ENCODE measurements around the gene MUC12. TPM values are rescaled to one million over a fixed set of nuclear protein-coding genes. Genes with fewer than 3 reads are reported as not detected.

MUC12 gene
- total and polyA plus RNA-seq, 4 donors: 0.16 TPM; not detected in 3

DNA sequence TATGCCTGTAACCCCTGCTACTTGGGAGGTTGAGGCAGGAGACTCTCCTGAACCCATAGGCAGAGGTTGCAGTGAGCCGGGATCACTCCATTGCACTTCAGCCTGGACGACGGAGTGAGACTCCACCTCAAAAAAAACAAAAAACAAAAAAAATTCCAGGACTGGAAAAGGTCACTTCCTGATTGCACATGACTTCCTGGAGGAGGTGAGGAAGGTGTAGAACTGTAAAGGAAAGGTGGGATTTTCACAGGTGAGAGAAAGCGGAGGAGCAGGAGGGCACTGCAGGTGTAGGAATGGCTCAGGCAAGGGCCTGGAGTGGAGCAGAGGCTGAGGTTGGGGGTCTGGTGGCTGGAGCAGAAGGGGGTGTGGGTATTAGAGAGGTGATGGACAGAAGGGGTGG lies 23.3 kb upstream of the MUC12 start:
- no peak for TF ChIP-seq RAD21 (IDR thresholded peaks at IDR 0.05)
- TF ChIP-seq HNF4G (IDR thresholded peaks at IDR 0.05): no peak
- no peak for TF ChIP-seq JUND (IDR thresholded peaks at IDR 0.05)
- no peak for TF ChIP-seq EGR1 (IDR thresholded peaks at IDR 0.05; ENCODE audit: low read depth in 2 of 2)
- TF ChIP-seq, protein P1, sequence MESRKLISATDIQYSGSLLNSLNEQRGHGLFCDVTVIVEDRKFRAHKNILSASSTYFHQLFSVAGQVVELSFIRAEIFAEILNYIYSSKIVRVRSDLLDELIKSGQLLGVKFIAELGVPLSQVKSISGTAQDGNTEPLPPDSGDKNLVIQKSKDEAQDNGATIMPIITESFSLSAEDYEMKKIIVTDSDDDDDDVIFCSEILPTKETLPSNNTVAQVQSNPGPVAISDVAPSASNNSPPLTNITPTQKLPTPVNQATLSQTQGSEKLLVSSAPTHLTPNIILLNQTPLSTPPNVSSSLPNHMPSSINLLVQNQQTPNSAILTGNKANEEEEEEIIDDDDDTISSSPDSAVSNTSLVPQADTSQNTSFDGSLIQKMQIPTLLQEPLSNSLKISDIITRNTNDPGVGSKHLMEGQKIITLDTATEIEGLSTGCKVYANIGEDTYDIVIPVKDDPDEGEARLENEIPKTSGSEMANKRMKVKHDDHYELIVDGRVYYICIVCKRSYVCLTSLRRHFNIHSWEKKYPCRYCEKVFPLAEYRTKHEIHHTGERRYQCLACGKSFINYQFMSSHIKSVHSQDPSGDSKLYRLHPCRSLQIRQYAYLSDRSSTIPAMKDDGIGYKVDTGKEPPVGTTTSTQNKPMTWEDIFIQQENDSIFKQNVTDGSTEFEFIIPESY (IDR thresholded peaks at IDR 0.05): no peak
- no peak for TF ChIP-seq HNF4A (conservative IDR thresholded peaks at IDR 0.05)
- no peak for TF ChIP-seq FOXA2 (IDR thresholded peaks at IDR 0.05)
- TF ChIP-seq SP1 (IDR thresholded peaks at IDR 0.05): no peak
- TF ChIP-seq NR2F2 (IDR thresholded peaks at IDR 0.05): no peak
- no peak for TF ChIP-seq YY1 (IDR thresholded peaks at IDR 0.05)
- no peak for TF ChIP-seq FOXA1 (IDR thresholded peaks at IDR 0.05)
- TF ChIP-seq GABPA (IDR thresholded peaks at IDR 0.05 in 1 of 2, conservative IDR thresholded peaks at IDR 0.05 in 1 of 2): no peak
- TF ChIP-seq, protein P2, sequence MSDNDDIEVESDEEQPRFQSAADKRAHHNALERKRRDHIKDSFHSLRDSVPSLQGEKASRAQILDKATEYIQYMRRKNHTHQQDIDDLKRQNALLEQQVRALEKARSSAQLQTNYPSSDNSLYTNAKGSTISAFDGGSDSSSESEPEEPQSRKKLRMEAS (IDR thresholded peaks at IDR 0.05): no peak
- TF ChIP-seq TAF1 (conservative IDR thresholded peaks at IDR 0.05): no peak
- TF ChIP-seq, protein P3, sequence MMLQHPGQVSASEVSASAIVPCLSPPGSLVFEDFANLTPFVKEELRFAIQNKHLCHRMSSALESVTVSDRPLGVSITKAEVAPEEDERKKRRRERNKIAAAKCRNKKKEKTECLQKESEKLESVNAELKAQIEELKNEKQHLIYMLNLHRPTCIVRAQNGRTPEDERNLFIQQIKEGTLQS (IDR thresholded peaks at IDR 0.05): no peak
- TF ChIP-seq RXRA (IDR thresholded peaks at IDR 0.05): no peak
- TF ChIP-seq, protein P4, sequence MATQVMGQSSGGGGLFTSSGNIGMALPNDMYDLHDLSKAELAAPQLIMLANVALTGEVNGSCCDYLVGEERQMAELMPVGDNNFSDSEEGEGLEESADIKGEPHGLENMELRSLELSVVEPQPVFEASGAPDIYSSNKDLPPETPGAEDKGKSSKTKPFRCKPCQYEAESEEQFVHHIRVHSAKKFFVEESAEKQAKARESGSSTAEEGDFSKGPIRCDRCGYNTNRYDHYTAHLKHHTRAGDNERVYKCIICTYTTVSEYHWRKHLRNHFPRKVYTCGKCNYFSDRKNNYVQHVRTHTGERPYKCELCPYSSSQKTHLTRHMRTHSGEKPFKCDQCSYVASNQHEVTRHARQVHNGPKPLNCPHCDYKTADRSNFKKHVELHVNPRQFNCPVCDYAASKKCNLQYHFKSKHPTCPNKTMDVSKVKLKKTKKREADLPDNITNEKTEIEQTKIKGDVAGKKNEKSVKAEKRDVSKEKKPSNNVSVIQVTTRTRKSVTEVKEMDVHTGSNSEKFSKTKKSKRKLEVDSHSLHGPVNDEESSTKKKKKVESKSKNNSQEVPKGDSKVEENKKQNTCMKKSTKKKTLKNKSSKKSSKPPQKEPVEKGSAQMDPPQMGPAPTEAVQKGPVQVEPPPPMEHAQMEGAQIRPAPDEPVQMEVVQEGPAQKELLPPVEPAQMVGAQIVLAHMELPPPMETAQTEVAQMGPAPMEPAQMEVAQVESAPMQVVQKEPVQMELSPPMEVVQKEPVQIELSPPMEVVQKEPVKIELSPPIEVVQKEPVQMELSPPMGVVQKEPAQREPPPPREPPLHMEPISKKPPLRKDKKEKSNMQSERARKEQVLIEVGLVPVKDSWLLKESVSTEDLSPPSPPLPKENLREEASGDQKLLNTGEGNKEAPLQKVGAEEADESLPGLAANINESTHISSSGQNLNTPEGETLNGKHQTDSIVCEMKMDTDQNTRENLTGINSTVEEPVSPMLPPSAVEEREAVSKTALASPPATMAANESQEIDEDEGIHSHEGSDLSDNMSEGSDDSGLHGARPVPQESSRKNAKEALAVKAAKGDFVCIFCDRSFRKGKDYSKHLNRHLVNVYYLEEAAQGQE (IDR thresholded peaks at IDR 0.05): no peak
- TF ChIP-seq, protein P5, sequence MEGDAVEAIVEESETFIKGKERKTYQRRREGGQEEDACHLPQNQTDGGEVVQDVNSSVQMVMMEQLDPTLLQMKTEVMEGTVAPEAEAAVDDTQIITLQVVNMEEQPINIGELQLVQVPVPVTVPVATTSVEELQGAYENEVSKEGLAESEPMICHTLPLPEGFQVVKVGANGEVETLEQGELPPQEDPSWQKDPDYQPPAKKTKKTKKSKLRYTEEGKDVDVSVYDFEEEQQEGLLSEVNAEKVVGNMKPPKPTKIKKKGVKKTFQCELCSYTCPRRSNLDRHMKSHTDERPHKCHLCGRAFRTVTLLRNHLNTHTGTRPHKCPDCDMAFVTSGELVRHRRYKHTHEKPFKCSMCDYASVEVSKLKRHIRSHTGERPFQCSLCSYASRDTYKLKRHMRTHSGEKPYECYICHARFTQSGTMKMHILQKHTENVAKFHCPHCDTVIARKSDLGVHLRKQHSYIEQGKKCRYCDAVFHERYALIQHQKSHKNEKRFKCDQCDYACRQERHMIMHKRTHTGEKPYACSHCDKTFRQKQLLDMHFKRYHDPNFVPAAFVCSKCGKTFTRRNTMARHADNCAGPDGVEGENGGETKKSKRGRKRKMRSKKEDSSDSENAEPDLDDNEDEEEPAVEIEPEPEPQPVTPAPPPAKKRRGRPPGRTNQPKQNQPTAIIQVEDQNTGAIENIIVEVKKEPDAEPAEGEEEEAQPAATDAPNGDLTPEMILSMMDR (IDR thresholded peaks at IDR 0.05; ENCODE audit: low read depth, low read length, missing input control): no peak
- H3K36me3 ChIP-seq (ENCODE audit: control insufficient read depth in 4 of 4, insufficient read depth in 3 of 4, low read depth in 1 of 4, low read length in 3 of 4): no peaks in the 10 kb centered on the region
- 89% methylated on average over 4 of the region's 4 CpGs for WGBS
- DNase-seq (ENCODE audit: low spot score): no peak
- H3K27me3 ChIP-seq (ENCODE audit: control insufficient read depth in 4 of 4, insufficient read depth in 4 of 4, low read length in 3 of 4): no peaks in the 10 kb centered on the region
- no peak overlapping the region for H3K27ac ChIP-seq (ENCODE audit: low read depth in 1 of 2, low read length in 2 of 2)
- H3K9ac ChIP-seq (ENCODE audit: low read depth in 1 of 2, low read length in 2 of 2): no peak overlapping the region
- peaks cover 0 to 10% (median 2%) of the 10 kb centered on the region in 4 donors for H3K4me1 ChIP-seq (ENCODE audit: control insufficient read depth in 4 of 4, insufficient read depth in 4 of 4, low read length in 3 of 4)
- no peak overlapping the region for H3K4me3 ChIP-seq (ENCODE audit: low read depth in 1 of 3, low read length in 3 of 3)
- peaks cover 0 to 2% (median 0%) of the 10 kb centered on the region in 4 donors for H3K9me3 ChIP-seq (ENCODE audit: control insufficient read depth in 4 of 4, low read length in 3 of 4)

Measured in liver (tissue), 9 donors.